PFSK-1 (cell line): ENCODE data around the gene KDM4B.

Experiments
- FOXP2 ChIP-seq: optimal IDR thresholded peaks from 2 replicates; pipeline ENCODE3; 2011; ENCODE audit warnings: borderline replicate concordance, control low read depth, inconsistent platforms; ENCODE audit not compliant: insufficient read depth; ENCODE audit errors: extremely low read length, extremely low read depth
- POLR2AphosphoS5 ChIP-seq: IDR thresholded peaks from 2 replicates; pipeline ENCODE4 v1.6.1; 2012; ENCODE audit warnings: low read depth, mild to moderate bottlenecking, control low read depth, low read length, moderate library complexity
- SIN3A ChIP-seq: IDR thresholded peaks from 2 replicates; pipeline ENCODE4 v1.6.1; 2012; ENCODE audit warnings: mild to moderate bottlenecking, low read length, moderate library complexity, borderline replicate concordance; ENCODE audit not compliant: insufficient read depth
- TAF1 ChIP-seq: IDR thresholded peaks from 2 replicates; pipeline ENCODE4 v1.6.1; 2012; ENCODE audit warnings: low read length, control low read depth, borderline replicate concordance; ENCODE audit not compliant: insufficient read depth
- TF ChIP-seq, protein P1 (sequence below), 2 experiments: IDR thresholded peaks; 2 replicates each; pipeline versions ENCODE4 v1.6.1 to v1.8.0; 2011 to 2012; ENCODE audit warnings: low read depth in 2 of 2, low read length in 2 of 2, control low read depth in 1 of 2, inconsistent platforms in 1 of 2, mild to moderate bottlenecking in 1 of 2, moderate library complexity in 1 of 2; ENCODE audit not compliant: insufficient read depth in 1 of 2

Gene KDM4B

DNA sequence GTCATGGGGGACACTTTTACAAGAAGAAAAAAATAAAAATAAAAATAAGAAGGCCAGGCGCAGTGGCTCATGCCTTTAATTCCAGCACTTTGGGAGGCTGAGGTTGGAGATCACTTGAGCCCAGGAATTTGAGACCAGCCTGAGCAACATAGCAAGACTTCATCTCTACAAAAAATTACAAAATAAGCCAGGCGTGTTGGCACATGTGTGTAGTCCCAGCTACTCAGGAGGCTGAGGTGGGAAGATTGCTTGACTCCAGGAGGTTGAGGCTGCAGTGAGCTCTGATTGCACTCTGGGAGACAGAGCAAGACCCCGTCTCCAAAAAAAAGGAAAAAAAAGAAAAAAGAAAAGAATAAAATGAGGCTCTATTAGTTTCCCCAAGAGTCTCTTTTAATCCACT, 214.7 kb downstream of the KDM4B start:
- TF ChIP-seq TAF1: no peak
- no peak for TF ChIP-seq FOXP2
- TF ChIP-seq POLR2AphosphoS5: no peak
- no peak for TF ChIP-seq SIN3A
- TF ChIP-seq, protein P1, sequence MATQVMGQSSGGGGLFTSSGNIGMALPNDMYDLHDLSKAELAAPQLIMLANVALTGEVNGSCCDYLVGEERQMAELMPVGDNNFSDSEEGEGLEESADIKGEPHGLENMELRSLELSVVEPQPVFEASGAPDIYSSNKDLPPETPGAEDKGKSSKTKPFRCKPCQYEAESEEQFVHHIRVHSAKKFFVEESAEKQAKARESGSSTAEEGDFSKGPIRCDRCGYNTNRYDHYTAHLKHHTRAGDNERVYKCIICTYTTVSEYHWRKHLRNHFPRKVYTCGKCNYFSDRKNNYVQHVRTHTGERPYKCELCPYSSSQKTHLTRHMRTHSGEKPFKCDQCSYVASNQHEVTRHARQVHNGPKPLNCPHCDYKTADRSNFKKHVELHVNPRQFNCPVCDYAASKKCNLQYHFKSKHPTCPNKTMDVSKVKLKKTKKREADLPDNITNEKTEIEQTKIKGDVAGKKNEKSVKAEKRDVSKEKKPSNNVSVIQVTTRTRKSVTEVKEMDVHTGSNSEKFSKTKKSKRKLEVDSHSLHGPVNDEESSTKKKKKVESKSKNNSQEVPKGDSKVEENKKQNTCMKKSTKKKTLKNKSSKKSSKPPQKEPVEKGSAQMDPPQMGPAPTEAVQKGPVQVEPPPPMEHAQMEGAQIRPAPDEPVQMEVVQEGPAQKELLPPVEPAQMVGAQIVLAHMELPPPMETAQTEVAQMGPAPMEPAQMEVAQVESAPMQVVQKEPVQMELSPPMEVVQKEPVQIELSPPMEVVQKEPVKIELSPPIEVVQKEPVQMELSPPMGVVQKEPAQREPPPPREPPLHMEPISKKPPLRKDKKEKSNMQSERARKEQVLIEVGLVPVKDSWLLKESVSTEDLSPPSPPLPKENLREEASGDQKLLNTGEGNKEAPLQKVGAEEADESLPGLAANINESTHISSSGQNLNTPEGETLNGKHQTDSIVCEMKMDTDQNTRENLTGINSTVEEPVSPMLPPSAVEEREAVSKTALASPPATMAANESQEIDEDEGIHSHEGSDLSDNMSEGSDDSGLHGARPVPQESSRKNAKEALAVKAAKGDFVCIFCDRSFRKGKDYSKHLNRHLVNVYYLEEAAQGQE (IDR thresholded peaks at IDR 0.05; ENCODE audit: insufficient read depth in 1 of 2, low read depth in 2 of 2, low read length in 2 of 2): no peak

DNA sequence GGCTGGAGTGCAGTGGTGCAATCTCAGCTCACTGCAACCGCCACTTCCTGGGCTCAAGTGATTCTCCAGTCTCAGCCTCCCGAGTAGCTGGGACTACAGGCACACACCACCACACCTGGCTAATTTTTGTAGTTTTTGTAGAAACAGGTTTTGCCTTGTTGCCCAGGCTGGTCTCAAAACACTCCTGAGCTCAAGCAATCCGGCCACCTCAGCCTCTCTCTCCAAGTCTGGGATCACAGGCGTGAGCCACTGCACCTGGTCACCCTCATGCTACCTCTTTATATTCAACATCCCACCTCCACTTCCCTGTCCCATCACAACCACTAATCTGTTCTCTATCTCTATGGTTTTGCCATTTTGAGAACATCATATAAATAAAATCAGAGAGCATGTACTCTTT, 216.0 kb downstream of the KDM4B start:
- no peak for TF ChIP-seq POLR2AphosphoS5
- TF ChIP-seq TAF1: no peak
- TF ChIP-seq SIN3A: no peak
- no peak for TF ChIP-seq FOXP2
- TF ChIP-seq, protein P1 (IDR thresholded peaks at IDR 0.05; ENCODE audit: insufficient read depth in 1 of 2, low read depth in 2 of 2, low read length in 2 of 2): no peak

DNA sequence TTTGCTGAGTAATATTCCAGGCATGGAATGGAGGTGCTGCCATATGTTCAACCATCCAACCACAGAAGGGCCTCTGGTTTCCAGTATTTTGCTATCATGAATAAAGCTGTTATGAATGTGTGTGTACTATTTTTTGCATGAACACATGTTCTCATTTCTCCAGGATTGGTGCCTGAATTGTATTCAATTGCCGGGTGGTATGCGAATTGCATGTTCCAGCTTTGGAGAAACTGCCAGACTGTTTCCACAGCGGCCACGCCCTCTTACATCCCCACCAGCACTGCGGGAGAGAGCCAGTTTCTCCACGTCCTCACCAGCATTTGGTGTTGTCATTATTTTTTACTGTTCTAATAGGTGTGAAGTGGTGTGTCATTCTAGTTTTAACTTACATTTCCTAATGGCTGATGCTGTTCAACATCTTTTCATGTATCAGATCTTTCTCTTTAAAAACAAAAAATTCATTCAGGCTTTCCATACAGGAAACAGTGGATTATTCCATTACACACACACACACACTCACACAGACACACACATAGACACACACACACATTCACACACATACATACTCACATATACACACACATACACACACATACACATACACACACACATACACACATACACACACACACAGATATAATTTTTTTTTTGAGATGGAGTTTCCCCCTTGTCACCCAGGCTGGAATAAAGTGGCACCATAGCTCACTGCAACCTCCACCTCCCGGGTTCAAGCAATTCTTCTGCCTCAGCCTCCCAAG, 217.6 kb downstream of the KDM4B start:
- TF ChIP-seq POLR2AphosphoS5 (no peak), SIN3A (no peak), TAF1 (no peak), FOXP2 (no peak)
- TF ChIP-seq, protein P1 (IDR thresholded peaks at IDR 0.05; ENCODE audit: insufficient read depth in 1 of 2, low read depth in 2 of 2, low read length in 2 of 2): no peak

DNA sequence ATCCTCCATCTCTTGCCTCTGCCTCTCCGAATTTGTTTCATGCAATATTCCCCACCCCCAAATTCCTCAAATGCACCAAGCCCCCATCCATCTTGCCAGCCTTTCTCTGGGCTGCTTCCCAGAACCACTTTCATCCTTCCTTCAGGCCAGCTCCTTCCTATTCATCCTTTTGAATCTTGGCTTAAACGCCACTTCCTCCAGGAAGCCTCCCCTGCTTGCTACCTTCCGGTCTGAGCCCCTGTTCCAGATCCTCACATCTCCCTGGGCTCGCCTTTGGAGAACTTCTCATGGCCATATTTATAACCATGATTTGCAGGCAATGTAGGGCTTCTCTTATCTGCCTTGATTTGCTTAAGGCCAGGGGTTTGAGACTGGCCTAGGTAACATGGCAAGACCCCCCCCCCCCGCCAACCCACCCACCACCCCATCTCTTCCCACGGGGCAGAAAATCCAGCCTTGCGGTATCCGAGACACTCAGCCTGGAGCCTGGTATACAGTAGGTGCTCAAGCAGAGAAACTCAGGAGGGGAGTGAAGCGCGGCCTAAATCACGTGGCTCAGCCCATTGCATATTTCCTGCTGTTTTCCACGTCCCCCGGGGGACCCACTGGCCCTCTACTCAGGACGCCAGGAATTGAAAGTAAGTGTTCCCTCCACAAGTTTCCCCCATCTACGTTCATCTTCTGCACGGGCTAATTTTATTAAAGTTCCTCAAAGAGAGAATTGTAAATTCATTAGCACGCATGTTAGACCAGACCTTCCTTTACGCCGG, 219.8 kb downstream of the KDM4B start:
- TF ChIP-seq POLR2AphosphoS5: no peak
- no peak for TF ChIP-seq TAF1
- no peak for TF ChIP-seq FOXP2
- TF ChIP-seq, protein P1 (IDR thresholded peaks at IDR 0.05; ENCODE audit: insufficient read depth in 1 of 2, low read depth in 2 of 2, low read length in 2 of 2): no peak

DNA sequence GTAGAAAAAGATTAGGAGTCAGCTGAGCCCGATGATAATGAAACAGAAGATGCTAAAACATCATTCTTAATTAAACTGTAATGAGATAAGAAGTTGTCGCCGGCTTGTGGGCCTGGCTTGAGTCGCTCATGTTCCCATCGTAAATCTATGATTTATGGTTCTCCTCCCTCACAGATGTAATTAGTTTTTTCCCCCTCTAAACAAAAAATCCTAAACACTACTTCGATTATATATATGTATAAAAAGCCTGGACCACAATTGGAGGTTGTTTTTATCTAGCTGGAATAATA, 220.3 kb downstream of the KDM4B start:
- no peak for TF ChIP-seq FOXP2
- TF ChIP-seq, protein P1 (IDR thresholded peaks at IDR 0.05; ENCODE audit: insufficient read depth in 1 of 2, low read depth in 2 of 2, low read length in 2 of 2): no peak
- no peak for TF ChIP-seq POLR2AphosphoS5
- no peak for TF ChIP-seq SIN3A
- TF ChIP-seq TAF1: no peak
